Natural killer cell (primary cell): ENCODE measurements around the gene DNASE1L1. TPM values are rescaled to one million over a fixed set of nuclear protein-coding genes. Genes with fewer than 3 reads are reported as not detected.

Source experiments
- ATAC-seq, 3 donors: fragments of 150-1000 bp in 2 of 3; fragments of 200-7000 bp in 1 of 3; cut with Tn5 transposase; 1 replicate in 1 of 3; 2 replicates in 2 of 3; pipeline ENCODE4 v1.10.0; 2021; ENCODE audit warnings: mild to moderate bottlenecking in 2 of 3, moderate library complexity in 2 of 3
- DNase-seq, 2 donors: peaks; one replicate each; pipeline versions ENCODE4 v3.0.0 to v3.0.0-alpha.2; 2013 to 2021; ENCODE audit warnings: mixed read lengths in 1 of 2
- H3K27ac ChIP-seq: one replicate; pipeline ENCODE4 v1.5.1; 2013; ENCODE audit warnings: mild to moderate bottlenecking, low read length
- H3K27me3 ChIP-seq: one replicate; pipeline ENCODE4 v1.6.1; 2013; ENCODE audit warnings: low read length; ENCODE audit not compliant: control insufficient read depth, insufficient read depth
- H3K36me3 ChIP-seq: one replicate; pipeline ENCODE4 v1.6.1; 2013; ENCODE audit warnings: low read length; ENCODE audit not compliant: control insufficient read depth, insufficient read depth
- H3K4me1 ChIP-seq: one replicate; pipeline ENCODE4 v1.6.1; 2013; ENCODE audit warnings: low read length; ENCODE audit not compliant: control insufficient read depth, insufficient read depth
- H3K4me3 ChIP-seq: one replicate; pipeline ENCODE4 v1.5.1; 2013; ENCODE audit warnings: low read length
- H3K9me3 ChIP-seq: one replicate; pipeline ENCODE4 v1.6.1; 2013; ENCODE audit warnings: low read length; ENCODE audit not compliant: control insufficient read depth, insufficient read depth
- H3K27ac Mint-ChIP-seq, 2 donors: one replicate each; pipeline ENCODE4 v1.8.0; 2022; ENCODE audit warnings: mild to moderate bottlenecking in 2 of 2, mixed read lengths in 2 of 2, moderate library complexity in 1 of 2
- H3K27me3 Mint-ChIP-seq, 2 donors: one replicate each; pipeline ENCODE4 v1.8.0; 2022; ENCODE audit warnings: low read depth in 2 of 2, mixed read lengths in 2 of 2
- H3K36me3 Mint-ChIP-seq: one replicate; pipeline ENCODE4 v1.8.0; 2022; ENCODE audit warnings: mixed read lengths
- H3K4me1 Mint-ChIP-seq, 2 donors: one replicate each; pipeline ENCODE4 v1.8.0; 2022; ENCODE audit warnings: mixed read lengths in 2 of 2
- H3K4me3 Mint-ChIP-seq: one replicate; pipeline ENCODE4 v1.8.0; 2022; ENCODE audit warnings: mild to moderate bottlenecking, moderate library complexity, mixed read lengths
- H3K9me3 Mint-ChIP-seq, 2 donors: one replicate each; pipeline ENCODE4 v1.8.0; 2022; ENCODE audit warnings: mixed read lengths in 2 of 2
- CTCF ChIP-seq: fragments of 200-600 bp; IDR thresholded peaks from one replicate; pipeline ENCODE4 v1.8.0; 2022; ENCODE audit warnings: antibody characterized with exemption
- WGBS: methylation state at CpG from one replicate; pipeline ENCODE4 v1.1.7; 2013; ENCODE audit warnings: missing lambda C conversion rate; ENCODE audit not compliant: insufficient coverage; 5-methylcytosine and 5-hydroxymethylcytosine counted together
- intact Hi-C: fragments of 100-400 bp; cut with micrococcal nuclease; formaldehyde crosslinking; loops from one replicate; pipeline ENCODE4 v1.14.2; 2022
- total RNA-seq, 4 donors: library from RNA; stranded (reverse); fragments of 120-200 nt in 1 of 4; gene quantifications; one replicate each; pipeline versions ENCODE4 v1.2.3 to v1.2.4, GENCODE V29; 2013 to 2022

DNASE1L1 gene
- total RNA-seq, 3 donors from 2014 or later (not counting 1 experiment from before 2014, with no cell fraction given): 16.7 to 19.6 (median 16.8) TPM

DNA sequence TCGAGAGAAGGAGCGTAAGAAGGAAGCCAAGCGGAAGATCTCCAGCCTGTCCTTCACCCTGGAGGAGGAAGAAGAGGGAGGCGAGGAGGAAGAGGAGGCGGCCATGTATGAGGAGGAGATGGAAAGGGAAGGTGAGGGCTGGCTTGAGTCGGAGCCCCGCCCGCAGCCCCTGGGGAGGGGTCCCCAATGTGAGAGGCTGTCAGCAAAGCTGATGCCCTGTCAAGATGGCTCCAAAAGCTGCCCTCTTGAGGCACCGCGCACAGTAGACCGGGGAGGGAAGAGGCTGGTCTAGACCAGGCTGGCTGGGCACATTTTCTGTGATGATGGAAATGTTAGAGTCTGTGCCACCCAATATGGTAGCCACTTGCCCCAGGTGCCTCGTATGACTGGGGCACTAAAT, 37.4 kb upstream of the DNASE1L1 start:
- H3K27me3 Mint-ChIP-seq: no peaks in the 10 kb centered on the region
- no peaks in the 10 kb centered on the region for H3K9me3 ChIP-seq
- no peak for DNase-seq
- peaks cover 25% of the 10 kb centered on the region for H3K36me3 ChIP-seq
- no peak overlapping the region for H3K4me3 Mint-ChIP-seq
- peaks cover 25% of the 10 kb centered on the region for H3K4me1 ChIP-seq
- intact Hi-C loops: no loop called here
- H3K4me1 Mint-ChIP-seq: peaks cover 0 to 8% of the 10 kb centered on the region in 2 donors
- ATAC-seq: no peak
- no peak overlapping the region for H3K4me3 ChIP-seq
- H3K27me3 ChIP-seq: no peaks in the 10 kb centered on the region
- peak overlapping the region in 1 of 2 donors; percentile 62 for H3K27ac Mint-ChIP-seq
- no peak for TF ChIP-seq CTCF
- 98% methylated on average over 12 of the region's 12 CpGs for WGBS
- no peak overlapping the region for H3K27ac ChIP-seq
- H3K9me3 Mint-ChIP-seq: no peaks in the 10 kb centered on the region
- H3K36me3 Mint-ChIP-seq: no peaks in the 10 kb centered on the region

DNA sequence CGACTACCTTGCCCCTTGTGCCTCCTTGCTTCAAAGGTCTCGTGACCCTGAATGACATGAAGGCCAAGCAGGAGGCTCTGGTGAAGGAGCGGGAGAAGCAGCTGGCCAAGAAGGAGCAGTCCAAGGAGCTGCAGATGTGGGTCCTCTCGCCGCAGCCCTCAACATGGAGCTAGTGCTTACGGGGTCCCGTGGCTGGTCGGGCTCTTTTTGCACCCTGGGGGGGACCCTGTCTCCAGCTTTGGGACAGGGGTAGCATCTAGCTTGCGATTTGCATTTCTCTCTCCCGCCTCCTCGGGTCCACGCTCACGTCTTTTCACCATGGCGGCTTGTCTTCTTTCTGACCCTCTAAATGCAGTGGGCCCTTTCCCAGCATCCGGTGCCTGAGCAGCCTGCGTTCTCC, 36.7 kb upstream of the DNASE1L1 start:
- intact Hi-C loops: no loop called here

GRCh38 chrX:154444755-154445246, 35.7 kb upstream of the DNASE1L1 start:
- no peak for TF ChIP-seq CTCF
- peak overlapping the region; percentile 56 for H3K4me3 ChIP-seq
- no peaks in the 10 kb centered on the region for H3K9me3 Mint-ChIP-seq

More for the DNA sequence above, 36.7 kb upstream of the DNASE1L1 start:
- Histone ChIP-seq H3K27me3 (no peaks in the 10 kb centered on the region), H3K9me3 (no peaks in the 10 kb centered on the region), H3K4me3 (no peak overlapping the region), H3K36me3 (peaks cover 27% of the 10 kb centered on the region), H3K4me1 (peaks cover 25% of the 10 kb centered on the region), H3K27ac (no peak overlapping the region)
- H3K27me3 Mint-ChIP-seq: no peaks in the 10 kb centered on the region
- peak overlapping the region; percentile 40 for H3K4me3 Mint-ChIP-seq
- H3K36me3 Mint-ChIP-seq: no peaks in the 10 kb centered on the region
- H3K27ac Mint-ChIP-seq: peak overlapping the region in 1 of 2 donors; percentile 62
- ATAC-seq: no peak
- no peak for TF ChIP-seq CTCF
- no peak for DNase-seq
- no peaks in the 10 kb centered on the region for H3K9me3 Mint-ChIP-seq
- H3K4me1 Mint-ChIP-seq: peaks cover 0 to 8% of the 10 kb centered on the region in 2 donors
- 98% methylated on average over 16 of the region's 16 CpGs for WGBS

More at GRCh38 chrX:154444755-154445246, 35.7 kb upstream of the DNASE1L1 start:
- Mint-ChIP-seq H3K4me1 (peaks cover 0 to 8% of the 10 kb centered on the region in 2 donors), H3K27me3 (no peaks in the 10 kb centered on the region), H3K4me3 (peak overlapping the region; percentile 31), H3K27ac (no peak overlapping the region), H3K36me3 (no peaks in the 10 kb centered on the region)
- no peak for ATAC-seq
- no peak for DNase-seq
- Histone ChIP-seq H3K36me3 (peaks cover 21% of the 10 kb centered on the region), H3K27ac (peak overlapping the region; percentile 65), H3K27me3 (no peaks in the 10 kb centered on the region), H3K4me1 (peaks cover 25% of the 10 kb centered on the region), H3K9me3 (no peaks in the 10 kb centered on the region)
- WGBS: 79% methylated on average over 9 of the region's 13 CpGs
- intact Hi-C loops: loop anchor here (5.0 kb wide), 1 partner anchor 48 kb away; the partner anchor contains the start of gene RPL10
